SK-N-SH treated with all-trans-retinoic acid at 6 μM for 48 hours (cell line): ENCODE results near the gene PAM16.

Source experiments
- PPARA ChIP-seq: fragments of 250-450 bp; sonication (Bioruptor Pico); IDR thresholded peaks from 2 replicates; pipeline ENCODE4 v1.5.0; 2020; ENCODE audit warnings: mild to moderate bottlenecking, borderline replicate concordance
- ZFP3 ChIP-seq: fragments of 250-450 bp; sonication (Bioruptor Pico); IDR thresholded peaks from 2 replicates; pipeline ENCODE4 v1.5.0; 2020; ENCODE audit warnings: mild to moderate bottlenecking, moderate library complexity
- ZNF8 ChIP-seq: fragments of 450-650 bp; formaldehyde crosslinking; IDR thresholded peaks from 2 replicates; pipeline ENCODE4 v1.5.0; 2020; ENCODE audit warnings: mild to moderate bottlenecking, moderate library complexity
- TF ChIP-seq, protein P1 (sequence below): fragments of 250-450 bp; sonication (Bioruptor Pico); IDR thresholded peaks from 2 replicates; pipeline ENCODE4 v1.8.0; 2020; ENCODE audit warnings: mild to moderate bottlenecking, moderate library complexity, borderline replicate concordance

DNA sequence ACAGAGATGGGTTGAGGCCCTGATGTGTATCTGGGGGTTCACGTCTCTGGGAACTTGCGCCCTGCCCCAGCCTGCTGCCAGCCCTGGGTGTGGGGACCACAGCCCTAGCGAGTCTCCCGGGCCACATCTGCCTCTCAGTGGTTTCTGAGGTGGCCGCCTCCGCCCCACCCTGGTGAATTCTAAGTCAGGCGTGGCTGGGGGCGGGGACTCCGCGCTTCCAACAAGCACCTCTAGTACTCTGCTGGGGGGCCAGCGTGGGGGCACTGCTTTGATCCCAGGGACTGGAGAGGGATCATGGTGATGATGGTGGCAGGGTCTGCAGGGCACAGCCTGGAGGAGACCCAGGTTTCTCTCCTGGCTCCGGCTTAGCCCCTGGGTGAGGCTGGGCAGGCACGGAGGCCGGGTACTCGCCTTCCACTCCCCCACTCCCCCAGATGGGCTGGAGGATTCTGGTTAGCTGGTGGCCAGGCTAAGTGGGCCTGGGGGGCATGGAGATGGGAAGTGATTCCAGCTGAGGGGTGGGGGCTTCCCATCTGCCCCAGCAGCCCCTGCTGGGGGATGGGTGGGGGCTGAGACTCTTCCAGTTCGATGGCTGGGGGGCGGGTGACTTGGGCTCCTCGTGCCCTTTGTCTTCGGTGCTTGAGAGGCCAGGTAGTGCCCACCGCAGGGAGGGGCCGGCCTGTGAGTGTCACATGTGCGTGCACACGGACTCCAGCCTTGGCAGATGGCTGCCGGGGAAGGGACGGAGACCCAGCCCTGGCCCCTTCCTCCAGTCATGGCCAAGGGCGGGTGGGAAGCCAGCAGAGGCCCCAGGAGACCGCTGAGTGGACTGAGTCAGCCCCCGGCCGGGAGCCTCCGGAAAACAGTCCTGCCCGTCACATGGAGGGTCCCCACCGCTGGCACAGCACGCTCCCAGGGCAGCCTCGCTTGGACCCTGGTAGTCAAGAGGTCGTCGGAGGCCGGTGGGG is 31.4 kb downstream of the PAM16 start:
- TF ChIP-seq PPARA, result no peak
- TF ChIP-seq, protein P1, sequence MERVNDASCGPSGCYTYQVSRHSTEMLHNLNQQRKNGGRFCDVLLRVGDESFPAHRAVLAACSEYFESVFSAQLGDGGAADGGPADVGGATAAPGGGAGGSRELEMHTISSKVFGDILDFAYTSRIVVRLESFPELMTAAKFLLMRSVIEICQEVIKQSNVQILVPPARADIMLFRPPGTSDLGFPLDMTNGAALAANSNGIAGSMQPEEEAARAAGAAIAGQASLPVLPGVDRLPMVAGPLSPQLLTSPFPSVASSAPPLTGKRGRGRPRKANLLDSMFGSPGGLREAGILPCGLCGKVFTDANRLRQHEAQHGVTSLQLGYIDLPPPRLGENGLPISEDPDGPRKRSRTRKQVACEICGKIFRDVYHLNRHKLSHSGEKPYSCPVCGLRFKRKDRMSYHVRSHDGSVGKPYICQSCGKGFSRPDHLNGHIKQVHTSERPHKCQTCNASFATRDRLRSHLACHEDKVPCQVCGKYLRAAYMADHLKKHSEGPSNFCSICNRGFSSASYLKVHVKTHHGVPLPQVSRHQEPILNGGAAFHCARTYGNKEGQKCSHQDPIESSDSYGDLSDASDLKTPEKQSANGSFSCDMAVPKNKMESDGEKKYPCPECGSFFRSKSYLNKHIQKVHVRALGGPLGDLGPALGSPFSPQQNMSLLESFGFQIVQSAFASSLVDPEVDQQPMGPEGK, result no peak
- no peak for TF ChIP-seq ZFP3 (CRISPR knock-in tag)
- TF ChIP-seq ZNF8, result no peak
